ENCODE data around the gene RAB5IF.
A peak's percentile ranks its signal among the peaks of the same experiment; 100 is the strongest.
"Not testable (repeated sequence)": the region's sequence is repeated elsewhere in the genome, so short reads cannot be mapped to it uniquely, and the experiment has no call there.

Gene RAB5IF

GRCh38 chr20:36605399-36606157 lies at the start of gene RAB5IF:
TSS of gene RAB5IF (plus strand) at chr20:36605779. CDS start at chr20:36605952, 173 bp downstream.
- peak; percentile 99 for DNase-seq

- DNase-seq: no peak
Observed at GRCh38 chr20:36562724-36563123, 42.9 kb upstream of the RAB5IF start.

- DNase-seq: no peak
Observed at GRCh38 chr20:36563374-36563773, 42.2 kb upstream of the RAB5IF start.

GRCh38 chr20:36564078-36564725 lies 41.4 kb upstream of the RAB5IF start:
- not testable (repeated sequence) for DNase-seq

GRCh38 chr20:36564726-36565121 lies 40.9 kb upstream of the RAB5IF start:
- DNase-seq: not testable (repeated sequence)

- DNase-seq: no peak
Observed at GRCh38 chr20:36565520-36565919, 40.1 kb upstream of the RAB5IF start.

GRCh38 chr20:36569847-36570429 lies 35.6 kb upstream of the RAB5IF start:
- DNase-seq: no peak

GRCh38 chr20:36571564-36572504 lies 33.7 kb upstream of the RAB5IF start:
- DNase-seq: no peak

GRCh38 chr20:36572701-36573102 lies 32.9 kb upstream of the RAB5IF start:
- DNase-seq: no peak

- DNase-seq: peak; percentile 61 to 69
Observed at GRCh38 chr20:36573103-36573797, 32.3 kb upstream of the RAB5IF start, which contains the start of gene TGIF2. TSS of gene TGIF2 (plus strand) at chr20:36573597. CDS start at chr20:36578775, 5,178 bp downstream.

GRCh38 chr20:36573798-36574365 lies 31.7 kb upstream of the RAB5IF start:
- no peak for DNase-seq

- no peak for DNase-seq
Observed at GRCh38 chr20:36574366-36575135, 31.0 kb upstream of the RAB5IF start.

- DNase-seq: no peak
Observed at GRCh38 chr20:36576081-36576445, 29.5 kb upstream of the RAB5IF start.

GRCh38 chr20:36578356-36579041 lies 27.1 kb upstream of the RAB5IF start:
- no peak for DNase-seq

- DNase-seq: no peak
Observed at GRCh38 chr20:36579996-36580545, 25.5 kb upstream of the RAB5IF start.

- no peak for DNase-seq
Observed at GRCh38 chr20:36582322-36582721, 23.3 kb upstream of the RAB5IF start.

GRCh38 chr20:36582821-36583220 lies 22.8 kb upstream of the RAB5IF start:
- no peak for DNase-seq

GRCh38 chr20:36584018-36584481 lies 21.5 kb upstream of the RAB5IF start:
- DNase-seq: no peak

- no peak for DNase-seq
Observed at GRCh38 chr20:36585410-36586125, 20.0 kb upstream of the RAB5IF start.
